ENCODE data around the gene MS4A18. TPM values are rescaled to one million over a fixed set of nuclear protein-coding genes. Genes with fewer than 3 reads are reported as not detected.

Gene MS4A18
- total RNA-seq, 8 experiments from 2014 or later: 0.19 TPM; not detected in 7

- WGBS, 10 experiments: 0 to 100% (median 83%) methylated on average over 1 to 4 of the region's 4 CpGs; no CpG with 5 or more reads in 1 of the 10 experiments
- Histone ChIP-seq H3K4me3 (no peak overlapping the region), H3K4me1 (replicated peaks in 1 of 2) (no peaks in the 10 kb centered on the region), H3K27ac (no peak overlapping the region)
- ATAC-seq (replicated peaks in 6 of 8): no peak
- in situ Hi-C loops (cut with MboI; ENCODE audit: low pct_unique_long_range_greater_than_20kb in 2 of 9, low sequenced_read_pairs in 9 of 9, unreplicated experiment in 9 of 9): no loop called here
Measured at GRCh38 chr11:60761436-60762190, 37.1 kb downstream of the MS4A18 start.

- 19 to 100% (median 63%) methylated on average over 1 to 9 of the region's 11 CpGs for WGBS, 10 experiments
- Histone ChIP-seq H3K4me1 (replicated peaks in 1 of 2) (no peaks in the 10 kb centered on the region), H3K4me3 (no peak overlapping the region), H3K27ac (no peak overlapping the region)
- peak in 2 of 8 experiments; percentile 30 to 39 for ATAC-seq (replicated peaks in 6 of 8)
- in situ Hi-C loops (cut with MboI; ENCODE audit: low pct_unique_long_range_greater_than_20kb in 2 of 9, low sequenced_read_pairs in 9 of 9, unreplicated experiment in 9 of 9): no loop called here
Measured at GRCh38 chr11:60762851-60763691, 38.6 kb downstream of the MS4A18 start.

GRCh38 chr11:60763692-60764369 is 39.3 kb downstream of the MS4A18 start:
- H3K27ac ChIP-seq: no peak overlapping the region
- WGBS, 10 experiments: 37 to 100% (median 90%) methylated on average over 1 to 9 of the region's 11 CpGs; no CpG with 5 or more reads in 1 of the 10 experiments
- no peak for ATAC-seq (replicated peaks in 6 of 8)
- in situ Hi-C loops (cut with MboI; ENCODE audit: low pct_unique_long_range_greater_than_20kb in 2 of 9, low sequenced_read_pairs in 9 of 9, unreplicated experiment in 9 of 9): no loop called here
- no peaks in the 10 kb centered on the region for H3K4me1 ChIP-seq (replicated peaks in 1 of 2)
- H3K4me3 ChIP-seq: no peak overlapping the region

- 0 to 67% (median 40%) methylated on average over 1 of the region's 1 CpG; no CpG with 5 or more reads in 3 of the 10 experiments for WGBS, 10 experiments
- Histone ChIP-seq H3K4me1 (replicated peaks in 1 of 2) (no peaks in the 10 kb centered on the region), H3K27ac (no peak overlapping the region), H3K4me3 (no peak overlapping the region)
- ATAC-seq (replicated peaks in 6 of 8): peak in 3 of 8 experiments; percentile 32 to 65 (median 42)
- in situ Hi-C loops (cut with MboI; ENCODE audit: low pct_unique_long_range_greater_than_20kb in 2 of 9, low sequenced_read_pairs in 9 of 9, unreplicated experiment in 9 of 9): no loop called here
Measured at GRCh38 chr11:60764879-60765278, 40.4 kb downstream of the MS4A18 start.

GRCh38 chr11:60765355-60765754 is 40.8 kb downstream of the MS4A18 start:
- Histone ChIP-seq H3K4me3 (no peak overlapping the region), H3K4me1 (replicated peaks in 1 of 2) (no peaks in the 10 kb centered on the region), H3K27ac (no peak overlapping the region)
- in situ Hi-C loops (cut with MboI; ENCODE audit: low pct_unique_long_range_greater_than_20kb in 2 of 9, low sequenced_read_pairs in 9 of 9, unreplicated experiment in 9 of 9): no loop called here
- WGBS, 10 experiments: 0 to 100% (median 90%) methylated on average over 1 to 5 of the region's 5 CpGs; no CpG with 5 or more reads in 4 of the 10 experiments
- no peak for ATAC-seq (replicated peaks in 6 of 8)

GRCh38 chr11:60766547-60766946 is 42.0 kb downstream of the MS4A18 start:
- Histone ChIP-seq H3K4me1 (replicated peaks in 1 of 2) (no peaks in the 10 kb centered on the region), H3K4me3 (no peak overlapping the region), H3K27ac (no peak overlapping the region)
- 29 to 96% (median 86%) methylated on average over 1 to 9 of the region's 10 CpGs; no CpG with 5 or more reads in 2 of the 10 experiments for WGBS, 10 experiments
- in situ Hi-C loops (cut with MboI; ENCODE audit: low pct_unique_long_range_greater_than_20kb in 2 of 9, low sequenced_read_pairs in 9 of 9, unreplicated experiment in 9 of 9): no loop called here
- no peak for ATAC-seq (replicated peaks in 6 of 8)

GRCh38 chr11:60767388-60767811 is 42.9 kb downstream of the MS4A18 start:
- Histone ChIP-seq H3K27ac (no peak overlapping the region), H3K4me3 (no peak overlapping the region), H3K4me1 (replicated peaks in 1 of 2) (no peaks in the 10 kb centered on the region)
- 100% methylated on average over 2 of the region's 26 CpGs; no CpG with 5 or more reads in 9 of the 10 experiments for WGBS, 10 experiments
- ATAC-seq (replicated peaks in 6 of 8): peak in 2 of 8 experiments; percentile 61
- in situ Hi-C loops (cut with MboI; ENCODE audit: low pct_unique_long_range_greater_than_20kb in 2 of 9, low sequenced_read_pairs in 9 of 9, unreplicated experiment in 9 of 9): no loop called here

GRCh38 chr11:60768202-60768601 is 43.7 kb downstream of the MS4A18 start:
- H3K27ac ChIP-seq: no peak overlapping the region
- in situ Hi-C loops (cut with MboI; ENCODE audit: low pct_unique_long_range_greater_than_20kb in 2 of 9, low sequenced_read_pairs in 9 of 9, unreplicated experiment in 9 of 9): no loop called here
- H3K4me1 ChIP-seq (replicated peaks in 1 of 2): no peaks in the 10 kb centered on the region
- 43 to 100% (median 90%) methylated on average over 1 to 7 of the region's 8 CpGs; no CpG with 5 or more reads in 3 of the 10 experiments for WGBS, 10 experiments
- no peak overlapping the region for H3K4me3 ChIP-seq
- no peak for ATAC-seq (replicated peaks in 6 of 8)

- Histone ChIP-seq H3K4me3 (no peak overlapping the region), H3K27ac (no peak overlapping the region), H3K4me1 (replicated peaks in 1 of 2) (no peaks in the 10 kb centered on the region)
- WGBS, 10 experiments: 0 to 86% (median 60%) methylated on average over 1 to 4 of the region's 4 CpGs; no CpG with 5 or more reads in 3 of the 10 experiments
- in situ Hi-C loops (cut with MboI; ENCODE audit: low pct_unique_long_range_greater_than_20kb in 2 of 9, low sequenced_read_pairs in 9 of 9, unreplicated experiment in 9 of 9): no loop called here
- no peak for ATAC-seq (replicated peaks in 6 of 8)
Measured at GRCh38 chr11:60769273-60769672, 44.8 kb downstream of the MS4A18 start.

- Histone ChIP-seq H3K4me3 (no peak overlapping the region), H3K27ac (no peak overlapping the region), H3K4me1 (replicated peaks in 1 of 2) (no peaks in the 10 kb centered on the region)
- 49 to 73% (median 64%) methylated on average over 3 to 7 of the region's 11 CpGs; no CpG with 5 or more reads in 6 of the 10 experiments for WGBS, 10 experiments
- in situ Hi-C loops (cut with MboI; ENCODE audit: low pct_unique_long_range_greater_than_20kb in 2 of 9, low sequenced_read_pairs in 9 of 9, unreplicated experiment in 9 of 9): no loop called here
- ATAC-seq (replicated peaks in 6 of 8): no peak
Measured at GRCh38 chr11:60769811-60770210, 45.3 kb downstream of the MS4A18 start.

GRCh38 chr11:60771146-60771545 is 46.6 kb downstream of the MS4A18 start:
- no peak overlapping the region for H3K4me3 ChIP-seq
- in situ Hi-C loops (cut with MboI; ENCODE audit: low pct_unique_long_range_greater_than_20kb in 2 of 9, low sequenced_read_pairs in 9 of 9, unreplicated experiment in 9 of 9): no loop called here
- no peak for ATAC-seq (replicated peaks in 6 of 8)
- 33 to 90% (median 38%) methylated on average over 1 to 2 of the region's 4 CpGs; no CpG with 5 or more reads in 7 of the 10 experiments for WGBS, 10 experiments
- H3K27ac ChIP-seq: no peak overlapping the region
- peaks cover 0 to 2% of the 10 kb centered on the region in 2 donors for H3K4me1 ChIP-seq (replicated peaks in 1 of 2)

- no peak overlapping the region for H3K4me3 ChIP-seq
- in situ Hi-C loops (cut with MboI; ENCODE audit: low pct_unique_long_range_greater_than_20kb in 2 of 9, low sequenced_read_pairs in 9 of 9, unreplicated experiment in 9 of 9): no loop called here
- WGBS, 10 experiments: 40 to 100% (median 82%) methylated on average over 1 to 13 of the region's 16 CpGs; no CpG with 5 or more reads in 1 of the 10 experiments
- peaks cover 0 to 2% of the 10 kb centered on the region in 2 donors for H3K4me1 ChIP-seq (replicated peaks in 1 of 2)
- H3K27ac ChIP-seq: no peak overlapping the region
- no peak for ATAC-seq (replicated peaks in 6 of 8)
Measured at GRCh38 chr11:60771879-60772525, 47.5 kb downstream of the MS4A18 start.

Data from motor neuron (in vitro differentiated cells).